ENCODE results near the gene ZGPAT. TPM values are rescaled to one million over a fixed set of nuclear protein-coding genes. Genes with fewer than 3 reads are reported as not detected.
A peak's percentile ranks its signal among the peaks of the same experiment; 100 is the strongest.

ZGPAT gene
- total and polyA plus RNA-seq, 12 donors = 11.8 to 44.7 (median 16.1) TPM

DNA sequence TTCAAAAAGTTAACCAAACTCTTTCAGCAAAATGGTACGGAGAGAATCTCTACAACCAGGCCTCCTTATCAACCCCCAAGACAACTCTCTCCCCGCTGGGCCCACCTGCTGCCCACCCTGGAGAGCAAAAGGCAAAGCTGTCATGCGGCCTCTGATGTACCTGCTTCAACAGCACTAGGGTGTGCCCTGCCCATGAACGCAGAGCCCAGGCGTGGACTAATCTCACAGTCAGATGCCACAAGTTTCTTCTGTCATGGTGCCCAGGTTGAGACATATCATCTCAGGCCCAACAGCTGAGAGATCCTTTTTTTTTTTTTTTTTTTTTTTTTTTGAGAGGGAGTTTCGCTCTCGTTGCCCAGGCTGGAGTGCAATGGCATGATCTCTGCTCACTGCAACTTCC is 58.1 kb downstream of the ZGPAT start:
- no peak overlapping the region for H3K4me3 ChIP-seq
- no peak overlapping the region for H3K27ac ChIP-seq
- DNase-seq = no peak
- intact Hi-C loops (cut with DNase I) = no loop called here
- WGBS, 2 donors = 88 to 92% methylated on average over 7 of the region's 7 CpGs
- no peaks in the 10 kb centered on the region for H3K27me3 ChIP-seq
- no peak for TF ChIP-seq CTCF (IDR thresholded peaks at IDR 0.05)
- no peak for ATAC-seq
- peaks cover 0 to 92% (median 28%) of the 10 kb centered on the region in 9 donors for H3K36me3 ChIP-seq
- H3K4me1 ChIP-seq = peaks cover 0 to 7% (median 0%) of the 10 kb centered on the region in 9 donors
- no peaks in the 10 kb centered on the region for H3K9me3 ChIP-seq

DNA sequence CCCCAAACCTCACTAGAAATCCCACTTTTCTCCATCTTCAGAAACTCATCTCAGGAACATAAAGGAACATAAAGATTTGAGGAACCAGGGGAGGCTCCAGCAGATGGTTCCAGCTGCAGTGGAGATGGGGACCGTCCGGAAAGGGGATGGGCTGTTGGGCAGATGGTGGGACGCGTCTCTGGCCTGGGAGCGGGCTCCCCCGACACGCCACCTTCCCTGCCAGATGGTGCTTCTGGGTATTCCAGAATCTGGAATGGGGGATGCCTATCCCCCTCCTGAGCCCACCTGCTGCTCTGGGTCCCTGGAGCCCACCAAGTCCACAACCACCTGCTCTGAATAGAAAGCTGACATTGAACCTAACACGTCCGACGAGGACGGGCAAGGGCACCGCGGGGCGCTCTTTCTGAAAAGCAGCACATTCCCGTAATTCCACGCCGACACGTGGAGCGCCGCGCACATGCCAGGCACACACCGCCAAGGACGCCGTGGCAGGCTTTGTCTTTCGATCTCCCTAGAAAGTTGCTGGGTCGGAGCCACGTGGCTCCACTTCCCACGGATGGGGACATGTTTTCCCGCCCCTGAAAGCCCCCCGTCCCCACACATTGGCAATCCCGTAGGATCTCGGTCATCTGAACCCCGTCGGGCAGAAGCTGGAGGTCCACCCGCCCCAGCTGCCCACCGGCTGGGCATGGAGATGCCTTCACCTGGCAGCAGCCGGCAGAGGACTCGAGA is 59.0 kb downstream of the ZGPAT start:
- H3K36me3 ChIP-seq = peaks cover 0 to 95% (median 28%) of the 10 kb centered on the region in 9 donors
- H3K27ac ChIP-seq = no peak overlapping the region
- peaks cover 0 to 8% (median 0%) of the 10 kb centered on the region in 9 donors for H3K4me1 ChIP-seq
- 88 to 91% methylated on average over 38 of the region's 38 CpGs for WGBS, 2 donors
- H3K9me3 ChIP-seq = no peaks in the 10 kb centered on the region
- DNase-seq (no peak), ATAC-seq (no peak)
- no peak overlapping the region for H3K4me3 ChIP-seq
- intact Hi-C loops (cut with DNase I) = no loop called here
- H3K27me3 ChIP-seq = no peaks in the 10 kb centered on the region
- TF ChIP-seq CTCF (IDR thresholded peaks at IDR 0.05) = no peak

DNA sequence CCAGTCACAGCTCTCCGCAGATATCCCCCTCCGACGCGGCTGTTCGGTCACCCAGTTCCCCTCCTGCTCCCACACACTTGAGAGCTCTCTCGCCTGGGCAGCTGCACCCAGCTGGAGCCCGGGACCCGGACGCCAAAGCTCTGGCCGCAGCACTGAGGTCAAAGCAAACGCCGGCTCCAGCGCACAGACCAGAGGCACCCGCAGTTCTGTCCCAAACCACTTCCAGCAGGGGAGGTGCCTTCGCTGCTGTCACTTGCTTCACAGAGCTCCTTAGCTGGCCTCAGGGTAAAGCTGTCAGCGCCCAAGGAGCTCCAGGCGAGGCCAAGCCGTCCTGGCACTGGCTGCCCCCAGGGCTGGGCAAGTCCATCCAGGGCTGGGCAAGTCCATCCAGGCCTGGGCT is 59.6 kb downstream of the ZGPAT start:
- no peak overlapping the region for H3K27ac ChIP-seq
- TF ChIP-seq CTCF (IDR thresholded peaks at IDR 0.05) = no peak
- peaks cover 0 to 89% (median 28%) of the 10 kb centered on the region in 9 donors for H3K36me3 ChIP-seq
- DNase-seq (no peak), ATAC-seq (peak in 6 of 8 donors; percentile 31 to 73 (median 58))
- H3K27me3 ChIP-seq = no peaks in the 10 kb centered on the region
- no peaks in the 10 kb centered on the region for H3K9me3 ChIP-seq
- intact Hi-C loops (cut with DNase I) = no loop called here
- peaks cover 0 to 13% (median 0%) of the 10 kb centered on the region in 9 donors for H3K4me1 ChIP-seq
- WGBS, 2 donors = 73 to 83% methylated on average over 18 of the region's 18 CpGs
- no peak overlapping the region for H3K4me3 ChIP-seq

DNA sequence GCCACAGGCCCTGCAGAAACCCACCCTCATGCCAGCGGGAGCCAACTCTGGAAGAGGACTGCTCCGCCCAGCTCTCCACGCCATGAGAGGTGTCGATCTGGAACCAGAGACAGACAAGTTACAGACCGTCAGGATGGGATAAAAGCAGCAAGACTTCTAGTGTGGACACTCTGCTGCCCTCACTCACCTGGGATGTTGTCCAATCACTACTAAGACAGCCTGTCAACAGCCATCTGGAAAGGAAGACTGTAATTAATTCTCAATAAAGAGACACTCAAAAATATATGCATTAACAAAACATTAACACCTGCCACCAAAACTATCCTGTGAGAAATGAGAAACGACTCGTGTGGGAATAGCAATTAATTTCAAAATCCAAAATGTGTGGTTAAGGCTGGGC is 60.0 kb downstream of the ZGPAT start:
- Histone ChIP-seq H3K27ac (no peak overlapping the region), H3K36me3 (peaks cover 0 to 84% (median 28%) of the 10 kb centered on the region in 9 donors), H3K4me1 (peaks cover 0 to 18% (median 3%) of the 10 kb centered on the region in 9 donors), H3K27me3 (no peaks in the 10 kb centered on the region), H3K9me3 (no peaks in the 10 kb centered on the region), H3K4me3 (no peak overlapping the region)
- DNase-seq = no peak
- TF ChIP-seq CTCF (IDR thresholded peaks at IDR 0.05) = no peak
- intact Hi-C loops (cut with DNase I) = no loop called here
- ATAC-seq = no peak
- 79 to 80% methylated on average over 7 of the region's 7 CpGs for WGBS, 2 donors
